ENCODE measurements around the gene WDR81.
A peak's percentile ranks its signal among the peaks of the same experiment; 100 is the strongest.
"Not testable (repeated sequence)": the region's sequence is repeated elsewhere in the genome, so short reads cannot be mapped to it uniquely, and the experiment has no call there.

The WDR81 gene

GRCh38 chr17:1713160-1713877, 11.2 kb upstream of the WDR81 start:
- no peak for DNase-seq (ENCODE audit: low read depth)

- no peak for DNase-seq (ENCODE audit: low read depth)
Measured at GRCh38 chr17:1713878-1714426, 10.6 kb upstream of the WDR81 start.

GRCh38 chr17:1714427-1714979, 10.0 kb upstream of the WDR81 start:
- no peak for DNase-seq (ENCODE audit: low read depth)

GRCh38 chr17:1714980-1715802, 9.3 kb upstream of the WDR81 start:
- DNase-seq (ENCODE audit: low read depth), result no peak

- DNase-seq (ENCODE audit: low read depth), result no peak
Measured at GRCh38 chr17:1715803-1716075, 8.8 kb upstream of the WDR81 start.

- DNase-seq (ENCODE audit: low read depth), result peak; percentile 90
Measured at GRCh38 chr17:1716076-1716911, 8.2 kb upstream of the WDR81 start.

GRCh38 chr17:1716912-1717695, 7.4 kb upstream of the WDR81 start:
- no peak for DNase-seq (ENCODE audit: low read depth)

- no peak for DNase-seq (ENCODE audit: low read depth)
Measured at GRCh38 chr17:1718362-1719165, 5.9 kb upstream of the WDR81 start.

- DNase-seq (ENCODE audit: low read depth), result no peak
Measured at GRCh38 chr17:1720856-1721386, 3.6 kb upstream of the WDR81 start.

- not testable (repeated sequence) for DNase-seq (ENCODE audit: low read depth)
Measured at GRCh38 chr17:1722022-1722421, 2.5 kb upstream of the WDR81 start.

- no peak for DNase-seq (ENCODE audit: low read depth)
Measured at GRCh38 chr17:1724869-1725641, 551 bp downstream of the WDR81 start.

GRCh38 chr17:1725642-1726511, 1.4 kb downstream of the WDR81 start:
- no peak for DNase-seq (ENCODE audit: low read depth)

- DNase-seq (ENCODE audit: low read depth), result no peak
Measured at GRCh38 chr17:1726626-1727257, 2.2 kb downstream of the WDR81 start.

GRCh38 chr17:1727258-1727789, 2.8 kb downstream of the WDR81 start:
- DNase-seq (ENCODE audit: low read depth), result no peak

- no peak for DNase-seq (ENCODE audit: low read depth)
Measured at GRCh38 chr17:1727876-1728630, 3.5 kb downstream of the WDR81 start.

- no peak for DNase-seq (ENCODE audit: low read depth)
Measured at GRCh38 chr17:1729966-1730325, 5.4 kb downstream of the WDR81 start.
